ENCODE measurements around the gene PALD1.

GRCh38 chr10:70551971-70552422 lies 73.4 kb downstream of the PALD1 start:
- TF ChIP-seq NCOA1 (IDR thresholded peaks at IDR 0.05; ENCODE audit: low read depth) (no peak), NR1H2 (CRISPR knock-in tag; IDR thresholded peaks at IDR 0.05) (no peak)
